Right ventricle myocardium inferior (tissue), 1 donor: ENCODE data around the gene CNPY2. TPM values are rescaled to one million over a fixed set of nuclear protein-coding genes. Genes with fewer than 3 reads are reported as not detected.
"Not testable (repeated sequence)": the region's sequence is repeated elsewhere in the genome, so short reads cannot be mapped to it uniquely, and the experiment has no call there.

Experiments
- ATAC-seq: fragments of 200-7000 bp; cut with Tn5 transposase; one replicate; pipeline ENCODE4 v1.9.1; 2020; ENCODE audit warnings: mild to moderate bottlenecking, moderate library complexity
- DNase-seq: peaks from one replicate; pipeline ENCODE4 v3.0.0; 2021; ENCODE audit errors: missing footprints
- intact Hi-C: fragments of 100-400 bp; cut with DNase I; formaldehyde crosslinking; loops from one replicate; pipeline ENCODE4 v1.11.0; 2022
- long read RNA-seq: library from polyadenylated mRNA; unstranded; transcript quantifications from one replicate; pipeline ENCODE4 v2.0.0, GENCODE V29; 2021
- total RNA-seq: library from RNA; stranded (reverse); fragmentation: NEBNext Ultra II Directional; extraction: Animal tissue kit (Norgen Biotek cat#: 25700); gene quantifications from one replicate; pipeline ENCODE4 v1.2.1, GENCODE V29; 2021
- donor health status: DM: no; HTN: yes; CAD: no; lungs with severe emphysema.

The CNPY2 gene
- 36.5 TPM for total RNA-seq
- long read RNA-seq, partial matches to known transcripts: 1 of 7 reads
- long read RNA-seq, other reads (novel, unspliced or antisense): 0 of 7 reads

GRCh38 chr12:56315622-56316473 lies at the start of gene CNPY2:
Gene CNPY2, minus strand, starts transcription at chr12:56315988. Its CDS starts 771 bp downstream, at chr12:56315217.
- intact Hi-C loops: loop anchor here (1.0 kb wide), 2 partner anchors 16 to 148 kb away; partner anchors contain the start of gene CS
- DNase-seq (peak; percentile 97), ATAC-seq (peak; percentile 97)

GRCh38 chr12:56362130-56363059 lies 46.6 kb upstream of the CNPY2 start, which contains the start of gene APOF:
Gene APOF, minus strand, starts transcription at chr12:56362857. Its CDS starts 112 bp downstream, at chr12:56362745.
- no peak for DNase-seq
- intact Hi-C loops: loop anchor here (5.0 kb wide), 1 partner anchor 85 kb away; the partner anchor contains the start of gene TIMELESS
- no peak for ATAC-seq

- ATAC-seq (no peak), DNase-seq (no peak)
- intact Hi-C loops: loop anchor here (5.0 kb wide), 1 partner anchor 86 kb away; the partner anchor contains the start of gene TIMELESS
These were observed 45.8 kb upstream of the CNPY2 start for GRCh38 chr12:56361487-56362129.

GRCh38 chr12:56359851-56360767 lies 44.3 kb upstream of the CNPY2 start, which contains the start of gene STAT2:
Gene STAT2, minus strand, starts transcription at chr12:56360107. Its CDS starts 3,536 bp downstream, at chr12:56356571.
- peak; percentile 99 for DNase-seq
- intact Hi-C loops: loop anchor here (1.0 to 5.0 kb wide), 2 partner anchors 87 to 104 kb away; partner anchors contain the start of gene TIMELESS
- ATAC-seq: peak; percentile 99

- DNase-seq (no peak), ATAC-seq (no peak)
- intact Hi-C loops: no loop called here
These were observed 43.2 kb upstream of the CNPY2 start for GRCh38 chr12:56358836-56359532.

- DNase-seq (no peak), ATAC-seq (no peak)
- intact Hi-C loops: no loop called here
These were observed 35.5 kb upstream of the CNPY2 start for GRCh38 chr12:56351325-56351724.

- ATAC-seq (no peak), DNase-seq (no peak)
- intact Hi-C loops: no loop called here
These were observed 34.9 kb upstream of the CNPY2 start for GRCh38 chr12:56350662-56351061.

GRCh38 chr12:56348776-56349175 lies 33.0 kb upstream of the CNPY2 start:
- DNase-seq (no peak), ATAC-seq (no peak)
- intact Hi-C loops: no loop called here

- DNase-seq, intact Hi-C loops, ATAC-seq: not testable (repeated sequence)
These were observed 31.5 kb upstream of the CNPY2 start for GRCh38 chr12:56347255-56347654.

- intact Hi-C loops: no loop called here
- ATAC-seq (no peak), DNase-seq (no peak)
These were observed 30.9 kb upstream of the CNPY2 start for GRCh38 chr12:56346675-56347074.

- DNase-seq, ATAC-seq, intact Hi-C loops: not testable (repeated sequence)
These were observed 26.5 kb upstream of the CNPY2 start for GRCh38 chr12:56342290-56342689.

- intact Hi-C loops: no loop called here
- DNase-seq (no peak), ATAC-seq (no peak)
These were observed 25.8 kb upstream of the CNPY2 start for GRCh38 chr12:56341616-56342015.

GRCh38 chr12:56339158-56339422 lies 23.3 kb upstream of the CNPY2 start:
- DNase-seq (no peak), ATAC-seq (no peak)
- intact Hi-C loops: no loop called here

GRCh38 chr12:56338308-56339157 lies 22.7 kb upstream of the CNPY2 start, which contains the start of gene IL23A:
Gene IL23A, plus strand, starts transcription at chr12:56338884. Its CDS starts 161 bp downstream, at chr12:56339045.
- DNase-seq: no peak
- no peak for ATAC-seq
- intact Hi-C loops: no loop called here

GRCh38 chr12:56337753-56338251 lies 22.0 kb upstream of the CNPY2 start:
- intact Hi-C loops: no loop called here
- ATAC-seq: no peak
- no peak for DNase-seq
